HEK293 (cell line): ENCODE results near the gene HMGN2.

ENCODE experiments used
- GLI4 ChIP-seq: fragments of 450-650 bp; formaldehyde crosslinking; IDR thresholded peaks from 2 replicates; pipeline ENCODE4 v1.5.1; 2016; ENCODE audit warnings: missing biosample characterization, missing genetic modification characterization
- HOXC10 ChIP-seq: sonication (generic); formaldehyde crosslinking; IDR thresholded peaks from 2 replicates; pipeline ENCODE4 v1.8.1; 2023; ENCODE audit warnings: mild to moderate bottlenecking, missing genetic modification reagents
- KLF9 ChIP-seq: fragments of 450-650 bp; formaldehyde crosslinking; IDR thresholded peaks from 2 replicates; pipeline ENCODE4 v1.5.1; 2016; ENCODE audit warnings: missing biosample characterization, missing genetic modification characterization, low read depth
- MYNN ChIP-seq: fragments of 450-650 bp; formaldehyde crosslinking; IDR thresholded peaks from 2 replicates; pipeline ENCODE4 v1.5.1; 2016; ENCODE audit warnings: missing biosample characterization, missing genetic modification characterization, borderline replicate concordance
- TCF7L2 ChIP-seq: IDR thresholded peaks from 2 replicates; pipeline ENCODE4 v1.6.1; 2011; ENCODE audit warnings: low read depth, mild to moderate bottlenecking, inconsistent platforms, low read length, moderate library complexity, borderline replicate concordance
- WT1 ChIP-seq: fragments of 450-650 bp; formaldehyde crosslinking; IDR thresholded peaks from 2 replicates; pipeline ENCODE4 v1.5.1; 2016; ENCODE audit warnings: missing biosample characterization, missing genetic modification characterization
- YY1 ChIP-seq: fragments of 450-650 bp; formaldehyde crosslinking; IDR thresholded peaks from 2 replicates; pipeline ENCODE4 v1.5.1; 2018; ENCODE audit warnings: missing biosample characterization, missing genetic modification characterization
- ZBTB11 ChIP-seq: fragments of 450-650 bp; formaldehyde crosslinking; conservative IDR thresholded peaks from 2 replicates; pipeline ENCODE4 v1.5.1; 2016; ENCODE audit warnings: low read depth, missing biosample characterization, missing genetic modification characterization
- ZBTB21 ChIP-seq: fragments of 450-650 bp; formaldehyde crosslinking; IDR thresholded peaks from 2 replicates; pipeline ENCODE4 v1.5.1; 2017; ENCODE audit warnings: missing biosample characterization, missing genetic modification characterization
- ZBTB26 ChIP-seq: fragments of 450-650 bp; formaldehyde crosslinking; optimal IDR thresholded peaks from 2 replicates; pipeline ENCODE3; 2016; ENCODE audit warnings: missing biosample characterization, mild to moderate bottlenecking, missing genetic modification characterization
- ZBTB44 ChIP-seq: fragments of 450-650 bp; IDR thresholded peaks from 2 replicates; pipeline ENCODE4 v1.5.1; 2018; ENCODE audit warnings: missing biosample characterization, mild to moderate bottlenecking, missing genetic modification characterization
- ZBTB7A ChIP-seq: fragments of 450-650 bp; formaldehyde crosslinking; IDR thresholded peaks from 2 replicates; pipeline ENCODE4 v1.5.1; 2016; ENCODE audit warnings: low read depth, missing biosample characterization, missing genetic modification characterization
- ZNF112 ChIP-seq: fragments of 450-650 bp; formaldehyde crosslinking; IDR thresholded peaks from 2 replicates; pipeline ENCODE4 v1.5.0; 2017; ENCODE audit warnings: missing biosample characterization, missing genetic modification characterization
- ZNF132 ChIP-seq: fragments of 450-650 bp; formaldehyde crosslinking; IDR thresholded peaks from 2 replicates; pipeline ENCODE4 v1.5.1; 2017; ENCODE audit warnings: missing biosample characterization, missing genetic modification characterization, borderline replicate concordance
- ZNF138 ChIP-seq: fragments of 450-650 bp; formaldehyde crosslinking; IDR thresholded peaks from 2 replicates; pipeline ENCODE4 v1.5.1; 2016; ENCODE audit warnings: missing biosample characterization, missing genetic modification characterization, borderline replicate concordance
- ZNF311 ChIP-seq: fragments of 450-650 bp; formaldehyde crosslinking; IDR thresholded peaks from 2 replicates; pipeline ENCODE4 v1.5.1; 2017; ENCODE audit warnings: missing biosample characterization, missing genetic modification characterization, borderline replicate concordance
- ZNF433 ChIP-seq: fragments of 450-650 bp; formaldehyde crosslinking; IDR thresholded peaks from 2 replicates; pipeline ENCODE4 v1.5.1; 2016; ENCODE audit warnings: missing biosample characterization, missing genetic modification characterization, low read depth
- ZNF449 ChIP-seq: fragments of 450-650 bp; formaldehyde crosslinking; IDR thresholded peaks from 2 replicates; pipeline ENCODE4 v1.5.1; 2017; ENCODE audit warnings: missing biosample characterization, mild to moderate bottlenecking, missing genetic modification characterization, moderate library complexity
- ZNF514 ChIP-seq: fragments of 450-650 bp; formaldehyde crosslinking; IDR thresholded peaks from 2 replicates; pipeline ENCODE4 v1.5.1; 2016; ENCODE audit warnings: missing biosample characterization, missing genetic modification characterization
- ZNF623 ChIP-seq: fragments of 450-650 bp; formaldehyde crosslinking; IDR thresholded peaks from 2 replicates; pipeline ENCODE4 v1.5.1; 2016; ENCODE audit warnings: missing biosample characterization, missing genetic modification characterization
- ZNF624 ChIP-seq: fragments of 450-650 bp; formaldehyde crosslinking; IDR thresholded peaks from 2 replicates; pipeline ENCODE4 v1.5.1; 2017; ENCODE audit warnings: missing biosample characterization, missing genetic modification characterization
- ZNF629 ChIP-seq: fragments of 450-650 bp; formaldehyde crosslinking; IDR thresholded peaks from 2 replicates; pipeline ENCODE4 v1.5.1; 2017; ENCODE audit warnings: missing biosample characterization, missing genetic modification characterization
- ZNF664 ChIP-seq: fragments of 450-650 bp; formaldehyde crosslinking; IDR thresholded peaks from 2 replicates; pipeline ENCODE4 v1.5.1; 2016; ENCODE audit warnings: missing biosample characterization, missing genetic modification characterization
- ZNF747 ChIP-seq: fragments of 450-650 bp; formaldehyde crosslinking; IDR thresholded peaks from 2 replicates; pipeline ENCODE4 v1.5.1; 2016; ENCODE audit warnings: missing biosample characterization, missing genetic modification characterization
- ZNF76 ChIP-seq: fragments of 450-650 bp; formaldehyde crosslinking; IDR thresholded peaks from 2 replicates; pipeline ENCODE4; 2016; ENCODE audit warnings: low read depth, missing biosample characterization, missing genetic modification characterization, borderline replicate concordance
- ZNF776 ChIP-seq: fragments of 450-650 bp; formaldehyde crosslinking; IDR thresholded peaks from 2 replicates; pipeline ENCODE4 v1.5.0; 2017; ENCODE audit warnings: missing biosample characterization, missing genetic modification characterization, borderline replicate concordance
- ZNF791 ChIP-seq: fragments of 450-650 bp; formaldehyde crosslinking; IDR thresholded peaks from 2 replicates; pipeline ENCODE4 v1.5.1; 2016; ENCODE audit warnings: missing biosample characterization, missing genetic modification characterization
- ZXDB ChIP-seq: fragments of 450-650 bp; formaldehyde crosslinking; IDR thresholded peaks from 2 replicates; pipeline ENCODE4 v1.5.1; 2016; ENCODE audit warnings: missing biosample characterization, missing genetic modification characterization

The HMGN2 gene

GRCh38 chr1:26431979-26432695 lies 40.1 kb upstream of the HMGN2 start, which contains the start of gene DHDDS (continued):
- TF ChIP-seq ZNF76 (tag by site-specific recombination): peak; percentile 57; the same call in 1 of the 2 replicates
- TF ChIP-seq YY1 (tag by site-specific recombination): no peak; the same call in 1 of the 2 replicates
- no peak for TF ChIP-seq ZNF112 (tag by site-specific recombination)
- peak; percentile 65 for TF ChIP-seq WT1 (tag by site-specific recombination)
- TF ChIP-seq ZNF791 (tag by site-specific recombination): no peak
- peak; percentile 86 for TF ChIP-seq ZBTB26 (tag by site-specific recombination)
- TF ChIP-seq ZNF623 (tag by site-specific recombination): no peak
- no peak for TF ChIP-seq ZNF747 (tag by site-specific recombination)
- no peak for TF ChIP-seq ZNF514 (tag by site-specific recombination)
- no peak for TF ChIP-seq ZNF311 (tag by site-specific recombination)
- TF ChIP-seq KLF9 (tag by site-specific recombination): peak; percentile 100
- TF ChIP-seq ZNF433: no peak
- TF ChIP-seq ZBTB44: no peak
- no peak for TF ChIP-seq ZNF624
- TF ChIP-seq TCF7L2: no peak
- peak; percentile 95; the same call in 1 of the 2 replicates for TF ChIP-seq ZXDB (tag by site-specific recombination)
- TF ChIP-seq ZNF629 (tag by site-specific recombination): peak; percentile 99
- no peak for TF ChIP-seq GLI4 (tag by site-specific recombination)
- no peak for TF ChIP-seq ZNF664 (tag by site-specific recombination)
- TF ChIP-seq ZBTB11 (tag by site-specific recombination): peak; percentile 91
- no peak for TF ChIP-seq ZNF132 (tag by site-specific recombination)
- TF ChIP-seq ZNF776 (tag by site-specific recombination): no peak
- TF ChIP-seq MYNN (tag by site-specific recombination): no peak
- peak; percentile 91 for TF ChIP-seq ZNF449
- TF ChIP-seq HOXC10 (CRISPR knock-in tag): no peak
- no peak; the same call in 1 of the 2 replicates for TF ChIP-seq ZBTB7A (tag by site-specific recombination)
- TF ChIP-seq ZBTB21: peak; percentile 98
- TF ChIP-seq ZNF138 (tag by site-specific recombination): no peak
